ENCODE results near the gene NDE1. TPM values are rescaled to one million over a fixed set of nuclear protein-coding genes. Genes with fewer than 3 reads are reported as not detected.

NDE1 gene
- total and polyA plus RNA-seq, 2 donors (not counting 3 experiments of a cell fraction or from before 2014, with no cell fraction given): 28.0 to 90.2 TPM

DNA sequence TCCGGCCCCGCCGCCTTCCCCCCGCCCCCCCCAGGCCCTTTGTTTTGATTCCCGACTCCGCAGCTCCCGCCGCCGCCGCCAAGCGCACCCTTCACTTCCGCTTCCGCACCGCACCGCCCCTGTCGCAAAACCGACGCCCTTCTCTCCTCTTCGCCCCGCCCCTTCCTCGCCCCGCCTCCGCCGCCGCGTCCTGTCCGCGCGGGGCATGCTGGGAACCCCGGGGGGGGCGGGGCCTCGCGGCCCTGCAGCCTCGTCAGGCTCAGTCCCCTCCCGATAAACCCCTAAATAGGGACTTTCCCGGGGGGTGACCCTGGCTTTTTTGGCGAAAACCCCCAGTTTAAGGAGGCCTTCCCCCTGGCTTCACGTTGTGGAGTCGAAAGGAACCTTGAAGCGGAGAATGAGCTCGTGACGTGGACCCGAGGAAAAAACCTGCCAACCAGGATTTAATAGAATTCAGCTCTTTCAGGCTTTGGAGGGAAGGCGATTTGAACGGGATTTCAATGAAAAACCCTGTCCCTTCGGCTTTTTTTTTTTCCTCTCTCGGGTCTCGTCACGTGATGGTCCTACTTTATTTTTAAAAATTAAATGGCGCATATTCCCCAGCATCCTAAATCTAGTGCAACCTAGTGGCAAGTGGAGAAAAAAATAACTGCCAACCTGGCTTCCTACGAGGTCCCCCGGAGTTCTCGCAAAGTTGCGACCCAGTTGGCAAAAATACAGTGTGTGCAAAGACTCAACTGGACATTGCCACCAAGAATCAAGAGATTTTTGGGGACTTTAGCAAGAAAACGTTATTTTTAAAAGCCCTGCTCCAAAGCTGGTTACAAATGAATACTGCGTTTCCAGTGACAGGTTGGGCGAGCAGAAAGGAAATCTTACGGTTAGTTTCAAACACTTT, 6.7 kb upstream of the NDE1 start, which contains the start of gene MARF1:
MARF1 (minus strand) TSS at position 107 of the 898 bp plus-strand sequence. CDS start 3,921 bp downstream, outside the sequence.
- POLR2A ChIA-PET: interaction anchor here (0.6 to 0.8 kb wide), 4 partner anchors 9 to 191 kb away, joined by 3 to 4 read pairs (median 4); no protein-coding TSS in a partner anchor
- dilution Hi-C loops (cut with MboI; ENCODE audit: extremely low pct_ligation_motif_present, low sequenced_read_pairs): no loop called here
- H3K4me2 ChIP-seq (ENCODE audit: insufficient read depth, low read length): peak within 1 kb of the TSS; percentile 99
- H3K9ac ChIP-seq (replicated peaks; ENCODE audit: extremely low read depth, insufficient read depth, low read length): peak within 1 kb of the TSS; percentile 100
- no peaks in the 10 kb centered on the region for H3K9me3 ChIP-seq (replicated peaks; ENCODE audit: control insufficient read depth, insufficient read depth, low read length)
- CTCF ChIA-PET: interaction anchor here (0.8 to 3.0 kb wide), 14 partner anchors 8 to 216 kb away, joined by 3 to 18 read pairs (median 4); no protein-coding TSS in a partner anchor
- H3K27ac ChIP-seq (ENCODE audit: insufficient read depth, low read depth, low read length): peak within 1 kb of the TSS; percentile 99
- peaks cover 2 to 3% of the 10 kb centered on the region in 2 experiments for H3K36me3 ChIP-seq (ENCODE audit: control insufficient read depth in 2 of 2, extremely low read depth in 1 of 2, insufficient read depth in 2 of 2, low read length in 2 of 2)
- H3K4me1 ChIP-seq (ENCODE audit: control insufficient read depth, extremely low read depth, insufficient read depth, low read length): peaks cover 18% of the 10 kb centered on the region
- peak within 1 kb of the TSS; percentile 84 for H2AFZ ChIP-seq (ENCODE audit: low read depth, low read length)
- FAIRE-seq: peak; percentile 82
- H3K79me2 ChIP-seq (ENCODE audit: control insufficient read depth, insufficient read depth, low read length): peaks cover 27% of the 10 kb centered on the region
- intact Hi-C loops (cut with micrococcal nuclease): loop anchor here (1.0 to 5.0 kb wide), 7 partner anchors 29 to 216 kb away; no protein-coding TSS in a partner anchor
- peak; percentile 94 for DNase-seq (ENCODE audit: low read depth, low spot score)
- no peaks in the 10 kb centered on the region for H4K20me1 ChIP-seq (replicated peaks; ENCODE audit: control insufficient read depth, extremely low read depth, insufficient read depth, low read length)
- no peaks in the 10 kb centered on the region for H3K9me1 ChIP-seq (replicated peaks; ENCODE audit: control insufficient read depth, extremely low read depth, insufficient read depth, low read length)
- BruUV-seq (replicated peaks): TSS peak; percentile 88
- peak; percentile 94 for TF ChIP-seq POLR2A (IDR thresholded peaks at IDR 0.05; ENCODE audit: low read depth, low read length)
- TF ChIP-seq, protein P1, sequence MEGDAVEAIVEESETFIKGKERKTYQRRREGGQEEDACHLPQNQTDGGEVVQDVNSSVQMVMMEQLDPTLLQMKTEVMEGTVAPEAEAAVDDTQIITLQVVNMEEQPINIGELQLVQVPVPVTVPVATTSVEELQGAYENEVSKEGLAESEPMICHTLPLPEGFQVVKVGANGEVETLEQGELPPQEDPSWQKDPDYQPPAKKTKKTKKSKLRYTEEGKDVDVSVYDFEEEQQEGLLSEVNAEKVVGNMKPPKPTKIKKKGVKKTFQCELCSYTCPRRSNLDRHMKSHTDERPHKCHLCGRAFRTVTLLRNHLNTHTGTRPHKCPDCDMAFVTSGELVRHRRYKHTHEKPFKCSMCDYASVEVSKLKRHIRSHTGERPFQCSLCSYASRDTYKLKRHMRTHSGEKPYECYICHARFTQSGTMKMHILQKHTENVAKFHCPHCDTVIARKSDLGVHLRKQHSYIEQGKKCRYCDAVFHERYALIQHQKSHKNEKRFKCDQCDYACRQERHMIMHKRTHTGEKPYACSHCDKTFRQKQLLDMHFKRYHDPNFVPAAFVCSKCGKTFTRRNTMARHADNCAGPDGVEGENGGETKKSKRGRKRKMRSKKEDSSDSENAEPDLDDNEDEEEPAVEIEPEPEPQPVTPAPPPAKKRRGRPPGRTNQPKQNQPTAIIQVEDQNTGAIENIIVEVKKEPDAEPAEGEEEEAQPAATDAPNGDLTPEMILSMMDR (IDR thresholded peaks at IDR 0.05; ENCODE audit: extremely low read depth in 1 of 2, insufficient read depth in 1 of 2, low read depth in 1 of 2, low read length in 2 of 2): peak; percentile 32 to 42
- peak; percentile 93 for TF ChIP-seq POLR2AphosphoS5 (IDR thresholded peaks at IDR 0.05; ENCODE audit: insufficient read depth, low read depth, low read length)
- TF ChIP-seq FOS (IDR thresholded peaks at IDR 0.05; ENCODE audit: borderline replicate concordance, insufficient read depth, low read length): no peak
- no peak for TF ChIP-seq MYC (IDR thresholded peaks at IDR 0.05; ENCODE audit: low read depth, low read length)
- H3K27me3 ChIP-seq (ENCODE audit: control insufficient read depth in 2 of 2, insufficient read depth in 2 of 2, low read length in 2 of 2): peaks cover 0 to 2% of the 10 kb centered on the region in 2 experiments
- peak within 1 kb of the TSS; percentile 61 to 98 (median 95) for H3K4me3 ChIP-seq (replicated peaks in 1 of 3; ENCODE audit: insufficient read depth in 1 of 3, low read depth in 1 of 3, low read length in 3 of 3)

Data from endothelial cell of umbilical vein (primary cell).